ENCODE measurements around the gene DFFB.

DNA sequence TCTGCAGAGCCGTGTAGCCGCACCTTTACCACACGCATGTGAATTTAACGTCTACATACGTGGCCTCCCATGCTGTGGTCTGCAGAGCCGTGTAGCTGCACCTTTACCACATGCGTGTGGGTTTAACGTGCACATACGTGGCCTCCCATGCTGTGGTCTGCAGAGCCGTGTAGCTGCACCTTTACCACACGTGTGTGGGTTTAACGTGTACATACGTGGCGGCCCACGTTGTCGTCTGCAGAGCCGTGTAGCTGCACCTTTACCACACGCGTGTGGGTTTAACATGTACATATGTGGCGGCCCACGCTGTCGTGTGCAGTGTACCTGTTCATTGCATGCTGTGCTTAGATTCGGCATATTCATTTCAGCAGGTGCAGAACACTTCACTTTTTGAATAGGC is 17.5 kb downstream of the DFFB start:
- TF ChIP-seq, protein P1, sequence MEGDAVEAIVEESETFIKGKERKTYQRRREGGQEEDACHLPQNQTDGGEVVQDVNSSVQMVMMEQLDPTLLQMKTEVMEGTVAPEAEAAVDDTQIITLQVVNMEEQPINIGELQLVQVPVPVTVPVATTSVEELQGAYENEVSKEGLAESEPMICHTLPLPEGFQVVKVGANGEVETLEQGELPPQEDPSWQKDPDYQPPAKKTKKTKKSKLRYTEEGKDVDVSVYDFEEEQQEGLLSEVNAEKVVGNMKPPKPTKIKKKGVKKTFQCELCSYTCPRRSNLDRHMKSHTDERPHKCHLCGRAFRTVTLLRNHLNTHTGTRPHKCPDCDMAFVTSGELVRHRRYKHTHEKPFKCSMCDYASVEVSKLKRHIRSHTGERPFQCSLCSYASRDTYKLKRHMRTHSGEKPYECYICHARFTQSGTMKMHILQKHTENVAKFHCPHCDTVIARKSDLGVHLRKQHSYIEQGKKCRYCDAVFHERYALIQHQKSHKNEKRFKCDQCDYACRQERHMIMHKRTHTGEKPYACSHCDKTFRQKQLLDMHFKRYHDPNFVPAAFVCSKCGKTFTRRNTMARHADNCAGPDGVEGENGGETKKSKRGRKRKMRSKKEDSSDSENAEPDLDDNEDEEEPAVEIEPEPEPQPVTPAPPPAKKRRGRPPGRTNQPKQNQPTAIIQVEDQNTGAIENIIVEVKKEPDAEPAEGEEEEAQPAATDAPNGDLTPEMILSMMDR (conservative IDR thresholded peaks at IDR 0.05), result no peak
- TF ChIP-seq ZFX (IDR thresholded peaks at IDR 0.05), result no peak

Measured in C4-2B (cell line).